HEK293 (cell line): Measurements from ENCODE around the gene PPIE.

ENCODE experiments used
- GLIS1 ChIP-seq: fragments of 450-650 bp; formaldehyde crosslinking; IDR thresholded peaks from 2 replicates; pipeline ENCODE4 v1.5.1; 2016; ENCODE audit warnings: missing biosample characterization, missing genetic modification characterization
- GLIS2 ChIP-seq: fragments of 450-650 bp; formaldehyde crosslinking; IDR thresholded peaks from 2 replicates; pipeline ENCODE4 v1.5.1; 2016; ENCODE audit warnings: missing biosample characterization, missing genetic modification characterization
- IKZF3 ChIP-seq: fragments of 450-650 bp; IDR thresholded peaks from 2 replicates; pipeline ENCODE4 v1.5.0; 2018; ENCODE audit warnings: missing biosample characterization, mild to moderate bottlenecking, missing genetic modification characterization, moderate library complexity
- KLF1 ChIP-seq: fragments of 450-650 bp; formaldehyde crosslinking; IDR thresholded peaks from 2 replicates; pipeline ENCODE4 v1.5.1; 2016; ENCODE audit warnings: missing biosample characterization, missing genetic modification characterization
- KLF16 ChIP-seq: fragments of 450-650 bp; formaldehyde crosslinking; IDR thresholded peaks from 2 replicates; pipeline ENCODE4 v1.5.1; 2017; ENCODE audit warnings: missing biosample characterization, missing genetic modification characterization
- RBAK ChIP-seq: fragments of 450-650 bp; formaldehyde crosslinking; IDR thresholded peaks from 2 replicates; pipeline ENCODE4 v1.5.1; 2016; ENCODE audit warnings: missing biosample characterization, missing genetic modification characterization
- SP2 ChIP-seq: fragments of 450-650 bp; formaldehyde crosslinking; IDR thresholded peaks from 2 replicates; pipeline ENCODE4 v1.5.1; 2016; ENCODE audit warnings: missing biosample characterization, missing genetic modification characterization
- ZBTB48 ChIP-seq: fragments of 450-650 bp; formaldehyde crosslinking; IDR thresholded peaks from 2 replicates; pipeline ENCODE4 v1.5.1; 2016; ENCODE audit warnings: missing biosample characterization, missing genetic modification characterization
- ZFP37 ChIP-seq: fragments of 450-650 bp; formaldehyde crosslinking; IDR thresholded peaks from 2 replicates; pipeline ENCODE4 v1.5.1; 2016; ENCODE audit warnings: missing biosample characterization, missing genetic modification characterization
- ZNF114 ChIP-seq: fragments of 450-650 bp; formaldehyde crosslinking; IDR thresholded peaks from 2 replicates; pipeline ENCODE4 v1.5.0; 2017; ENCODE audit warnings: missing biosample characterization, missing genetic modification characterization
- ZNF433 ChIP-seq: fragments of 450-650 bp; formaldehyde crosslinking; IDR thresholded peaks from 2 replicates; pipeline ENCODE4 v1.5.1; 2016; ENCODE audit warnings: missing biosample characterization, missing genetic modification characterization, low read depth
- ZNF513 ChIP-seq: fragments of 450-650 bp; IDR thresholded peaks from 2 replicates; pipeline ENCODE4 v1.5.1; 2018; ENCODE audit warnings: missing biosample characterization, missing genetic modification characterization
- ZNF518A ChIP-seq: fragments of 450-650 bp; formaldehyde crosslinking; conservative IDR thresholded peaks from 2 replicates; pipeline ENCODE4 v1.5.1; 2016; ENCODE audit warnings: low read depth, missing biosample characterization, missing genetic modification characterization
- ZNF521 ChIP-seq: fragments of 450-650 bp; formaldehyde crosslinking; IDR thresholded peaks from 2 replicates; pipeline ENCODE4 v1.5.1; 2017; ENCODE audit warnings: missing biosample characterization, mild to moderate bottlenecking, missing genetic modification characterization
- ZNF571 ChIP-seq: fragments of 450-650 bp; formaldehyde crosslinking; IDR thresholded peaks from 2 replicates; pipeline ENCODE4 v1.5.0; 2017; ENCODE audit warnings: missing biosample characterization, missing genetic modification characterization
- ZNF600 ChIP-seq: fragments of 450-650 bp; formaldehyde crosslinking; IDR thresholded peaks from 2 replicates; pipeline ENCODE4 v1.5.1; 2016; ENCODE audit warnings: missing biosample characterization, missing genetic modification characterization
- ZNF645 ChIP-seq: fragments of 450-650 bp; formaldehyde crosslinking; IDR thresholded peaks from 2 replicates; pipeline ENCODE4; 2016; ENCODE audit warnings: missing biosample characterization, missing genetic modification characterization
- ZNF701 ChIP-seq: fragments of 450-650 bp; formaldehyde crosslinking; IDR thresholded peaks from 2 replicates; pipeline ENCODE4 v1.5.1; 2016; ENCODE audit warnings: missing biosample characterization, missing genetic modification characterization
- ZNF843 ChIP-seq: fragments of 450-650 bp; formaldehyde crosslinking; IDR thresholded peaks from 2 replicates; pipeline ENCODE4 v1.5.1; 2016; ENCODE audit warnings: missing biosample characterization, missing genetic modification characterization
- TF ChIP-seq, protein P1 (sequence below): fragments of 450-650 bp; formaldehyde crosslinking; IDR thresholded peaks from 2 replicates; pipeline ENCODE4 v1.5.1; 2016; ENCODE audit warnings: missing biosample characterization, missing genetic modification characterization, low read depth
- TF ChIP-seq, protein P2 (sequence below): fragments of 450-650 bp; formaldehyde crosslinking; IDR thresholded peaks from 2 replicates; pipeline ENCODE4 v1.5.1; 2016; ENCODE audit warnings: missing biosample characterization, missing genetic modification characterization, borderline replicate concordance
- TF ChIP-seq, protein P3 (sequence below): fragments of 450-650 bp; formaldehyde crosslinking; IDR thresholded peaks from 2 replicates; pipeline ENCODE4 v1.5.1; 2016; ENCODE audit warnings: missing biosample characterization, missing genetic modification characterization

PPIE gene

DNA sequence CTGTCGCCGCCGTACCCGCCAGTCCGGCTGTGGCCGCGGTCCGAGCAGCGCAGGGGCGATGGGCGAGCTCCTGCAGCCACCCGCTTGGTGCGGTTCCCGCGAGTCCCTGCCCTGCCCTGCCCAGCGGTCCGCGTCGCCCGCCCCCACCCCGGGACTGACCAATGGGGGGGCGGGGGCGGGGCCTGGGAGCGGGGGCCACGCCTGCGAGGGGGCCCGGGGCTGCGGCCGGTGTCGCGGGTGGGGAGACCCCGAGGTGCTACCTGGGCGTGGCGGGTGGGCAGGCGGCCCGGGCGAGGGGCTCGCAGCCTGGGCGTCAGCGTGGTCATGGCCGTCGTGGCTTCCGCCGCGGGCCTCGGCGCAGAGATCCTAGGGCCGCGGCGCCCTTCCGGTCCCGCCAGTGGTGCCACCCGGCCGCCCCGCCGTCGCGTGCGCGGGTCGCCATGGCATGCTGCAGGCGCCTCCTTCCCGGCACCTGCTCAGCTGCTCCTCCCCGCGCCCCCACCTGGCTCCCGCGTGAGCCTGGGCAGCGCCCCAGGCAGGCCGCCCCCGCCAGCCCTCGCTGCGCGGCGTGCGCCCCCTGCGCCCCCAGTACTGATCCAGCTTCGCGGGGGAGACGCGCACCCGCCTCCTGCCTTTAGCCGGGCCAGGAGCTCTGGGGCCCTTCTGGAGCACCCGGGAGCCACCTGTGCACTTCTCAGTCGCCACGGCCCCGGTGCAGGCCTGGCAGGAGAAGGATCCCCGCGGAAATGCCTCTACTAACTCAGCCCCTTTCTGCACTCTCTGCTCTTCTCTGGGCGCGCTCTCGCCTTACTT, 50.3 kb downstream of the PPIE start, which contains the start of gene BMP8B (continued):
- TF ChIP-seq, protein P1, sequence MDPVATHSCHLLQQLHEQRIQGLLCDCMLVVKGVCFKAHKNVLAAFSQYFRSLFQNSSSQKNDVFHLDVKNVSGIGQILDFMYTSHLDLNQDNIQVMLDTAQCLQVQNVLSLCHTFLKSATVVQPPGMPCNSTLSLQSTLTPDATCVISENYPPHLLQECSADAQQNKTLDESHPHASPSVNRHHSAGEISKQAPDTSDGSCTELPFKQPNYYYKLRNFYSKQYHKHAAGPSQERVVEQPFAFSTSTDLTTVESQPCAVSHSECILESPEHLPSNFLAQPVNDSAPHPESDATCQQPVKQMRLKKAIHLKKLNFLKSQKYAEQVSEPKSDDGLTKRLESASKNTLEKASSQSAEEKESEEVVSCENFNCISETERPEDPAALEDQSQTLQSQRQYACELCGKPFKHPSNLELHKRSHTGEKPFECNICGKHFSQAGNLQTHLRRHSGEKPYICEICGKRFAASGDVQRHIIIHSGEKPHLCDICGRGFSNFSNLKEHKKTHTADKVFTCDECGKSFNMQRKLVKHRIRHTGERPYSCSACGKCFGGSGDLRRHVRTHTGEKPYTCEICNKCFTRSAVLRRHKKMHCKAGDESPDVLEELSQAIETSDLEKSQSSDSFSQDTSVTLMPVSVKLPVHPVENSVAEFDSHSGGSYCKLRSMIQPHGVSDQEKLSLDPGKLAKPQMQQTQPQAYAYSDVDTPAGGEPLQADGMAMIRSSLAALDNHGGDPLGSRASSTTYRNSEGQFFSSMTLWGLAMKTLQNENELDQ (tag by site-specific recombination): no peak
- TF ChIP-seq ZBTB48 (tag by site-specific recombination): no peak; the same call in 1 of the 2 replicates
- TF ChIP-seq GLIS2 (tag by site-specific recombination): peak; percentile 82
- peak; percentile 69; the same call in 1 of the 2 replicates for TF ChIP-seq KLF1 (tag by site-specific recombination)
- TF ChIP-seq ZNF513: no peak; the same call in 1 of the 2 replicates
- TF ChIP-seq ZNF571 (tag by site-specific recombination): no peak
- TF ChIP-seq ZNF521 (tag by site-specific recombination): no peak
- TF ChIP-seq ZNF518A (tag by site-specific recombination): no peak
- TF ChIP-seq ZNF433: no peak
- TF ChIP-seq KLF16 (tag by site-specific recombination): no peak
- no peak for TF ChIP-seq ZNF843 (tag by site-specific recombination)
- TF ChIP-seq, protein P2, sequence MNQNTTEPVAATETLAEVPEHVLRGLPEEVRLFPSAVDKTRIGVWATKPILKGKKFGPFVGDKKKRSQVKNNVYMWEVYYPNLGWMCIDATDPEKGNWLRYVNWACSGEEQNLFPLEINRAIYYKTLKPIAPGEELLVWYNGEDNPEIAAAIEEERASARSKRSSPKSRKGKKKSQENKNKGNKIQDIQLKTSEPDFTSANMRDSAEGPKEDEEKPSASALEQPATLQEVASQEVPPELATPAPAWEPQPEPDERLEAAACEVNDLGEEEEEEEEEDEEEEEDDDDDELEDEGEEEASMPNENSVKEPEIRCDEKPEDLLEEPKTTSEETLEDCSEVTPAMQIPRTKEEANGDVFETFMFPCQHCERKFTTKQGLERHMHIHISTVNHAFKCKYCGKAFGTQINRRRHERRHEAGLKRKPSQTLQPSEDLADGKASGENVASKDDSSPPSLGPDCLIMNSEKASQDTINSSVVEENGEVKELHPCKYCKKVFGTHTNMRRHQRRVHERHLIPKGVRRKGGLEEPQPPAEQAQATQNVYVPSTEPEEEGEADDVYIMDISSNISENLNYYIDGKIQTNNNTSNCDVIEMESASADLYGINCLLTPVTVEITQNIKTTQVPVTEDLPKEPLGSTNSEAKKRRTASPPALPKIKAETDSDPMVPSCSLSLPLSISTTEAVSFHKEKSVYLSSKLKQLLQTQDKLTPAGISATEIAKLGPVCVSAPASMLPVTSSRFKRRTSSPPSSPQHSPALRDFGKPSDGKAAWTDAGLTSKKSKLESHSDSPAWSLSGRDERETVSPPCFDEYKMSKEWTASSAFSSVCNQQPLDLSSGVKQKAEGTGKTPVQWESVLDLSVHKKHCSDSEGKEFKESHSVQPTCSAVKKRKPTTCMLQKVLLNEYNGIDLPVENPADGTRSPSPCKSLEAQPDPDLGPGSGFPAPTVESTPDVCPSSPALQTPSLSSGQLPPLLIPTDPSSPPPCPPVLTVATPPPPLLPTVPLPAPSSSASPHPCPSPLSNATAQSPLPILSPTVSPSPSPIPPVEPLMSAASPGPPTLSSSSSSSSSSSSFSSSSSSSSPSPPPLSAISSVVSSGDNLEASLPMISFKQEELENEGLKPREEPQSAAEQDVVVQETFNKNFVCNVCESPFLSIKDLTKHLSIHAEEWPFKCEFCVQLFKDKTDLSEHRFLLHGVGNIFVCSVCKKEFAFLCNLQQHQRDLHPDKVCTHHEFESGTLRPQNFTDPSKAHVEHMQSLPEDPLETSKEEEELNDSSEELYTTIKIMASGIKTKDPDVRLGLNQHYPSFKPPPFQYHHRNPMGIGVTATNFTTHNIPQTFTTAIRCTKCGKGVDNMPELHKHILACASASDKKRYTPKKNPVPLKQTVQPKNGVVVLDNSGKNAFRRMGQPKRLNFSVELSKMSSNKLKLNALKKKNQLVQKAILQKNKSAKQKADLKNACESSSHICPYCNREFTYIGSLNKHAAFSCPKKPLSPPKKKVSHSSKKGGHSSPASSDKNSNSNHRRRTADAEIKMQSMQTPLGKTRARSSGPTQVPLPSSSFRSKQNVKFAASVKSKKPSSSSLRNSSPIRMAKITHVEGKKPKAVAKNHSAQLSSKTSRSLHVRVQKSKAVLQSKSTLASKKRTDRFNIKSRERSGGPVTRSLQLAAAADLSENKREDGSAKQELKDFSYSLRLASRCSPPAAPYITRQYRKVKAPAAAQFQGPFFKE: no peak
- no peak for TF ChIP-seq ZNF701 (tag by site-specific recombination)
- no peak for TF ChIP-seq ZFP37 (tag by site-specific recombination)
- peak; percentile 86 for TF ChIP-seq GLIS1 (tag by site-specific recombination)
- no peak for TF ChIP-seq ZNF114
- peak; percentile 53 for TF ChIP-seq SP2 (tag by site-specific recombination)
- no peak for TF ChIP-seq ZNF600 (tag by site-specific recombination)
- TF ChIP-seq, protein P3, sequence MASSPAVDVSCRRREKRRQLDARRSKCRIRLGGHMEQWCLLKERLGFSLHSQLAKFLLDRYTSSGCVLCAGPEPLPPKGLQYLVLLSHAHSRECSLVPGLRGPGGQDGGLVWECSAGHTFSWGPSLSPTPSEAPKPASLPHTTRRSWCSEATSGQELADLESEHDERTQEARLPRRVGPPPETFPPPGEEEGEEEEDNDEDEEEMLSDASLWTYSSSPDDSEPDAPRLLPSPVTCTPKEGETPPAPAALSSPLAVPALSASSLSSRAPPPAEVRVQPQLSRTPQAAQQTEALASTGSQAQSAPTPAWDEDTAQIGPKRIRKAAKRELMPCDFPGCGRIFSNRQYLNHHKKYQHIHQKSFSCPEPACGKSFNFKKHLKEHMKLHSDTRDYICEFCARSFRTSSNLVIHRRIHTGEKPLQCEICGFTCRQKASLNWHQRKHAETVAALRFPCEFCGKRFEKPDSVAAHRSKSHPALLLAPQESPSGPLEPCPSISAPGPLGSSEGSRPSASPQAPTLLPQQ (tag by site-specific recombination): no peak
- no peak for TF ChIP-seq IKZF3
- no peak for TF ChIP-seq ZNF645 (tag by site-specific recombination)
- TF ChIP-seq RBAK (tag by site-specific recombination): no peak
